K562 (cell line): ENCODE data around the gene SOCS7. TPM values are rescaled to one million over a fixed set of nuclear protein-coding genes. Genes with fewer than 3 reads are reported as not detected.

Source experiments
- CHD7 ChIP-seq: fragments of 200-600 bp; sonication (generic); IDR thresholded peaks from one replicate; pipeline ENCODE4 v1.6.1; 2012; ENCODE audit warnings: mild to moderate bottlenecking, low read depth, low read length, inconsistent platforms
- SAP30 ChIP-seq: fragments of 200-600 bp; sonication (generic); IDR thresholded peaks from 2 replicates; pipeline ENCODE4 v1.6.1; 2012; ENCODE audit warnings: borderline replicate concordance, low read depth, mild to moderate bottlenecking, moderate library complexity, low read length, control low read depth, inconsistent platforms; ENCODE audit not compliant: insufficient read depth, poor library complexity, severe bottlenecking
- TCF3 ChIP-seq: sonication (generic); formaldehyde crosslinking; IDR thresholded peaks from 2 replicates; pipeline ENCODE4 v1.4.0; 2020; ENCODE audit warnings: mild to moderate bottlenecking, missing genetic modification reagents
- polyA plus RNA-seq, 8 experiments: library from polyadenylated mRNA; depleted of rRNA in 4 of 8; stranded (reverse) in 5 of 8; unstranded in 3 of 8; fragments of >200 nt; fragmentation: Nextera tagmentation in 2 of 8; fragmentation: Illumina TruSeq in 1 of 8; extraction: Ambion mirVana in 2 of 8; extraction: Trizol in 1 of 8; gene quantifications; 2 replicates each; pipeline versions ENCODE4 v1.2.1 to v1.2.3, GENCODE V29; 2011 to 2014; ENCODE audit warnings: inconsistent platforms in 1 of 8, missing spikeins in 1 of 8
- total RNA-seq, 7 experiments: library from RNA; depleted of rRNA in 6 of 7; stranded (reverse); fragments of >200 nt in 6 of 7; fragmentation: Illumina TruSeq in 2 of 7; extraction: Trizol in 2 of 7; gene quantifications; 2 replicates each; pipeline versions ENCODE4 v1.2.1 to v1.2.3, GENCODE V29; 2011 to 2021; ENCODE audit warnings: low replicate concordance in 1 of 7

SOCS7 gene
- total and polyA plus RNA-seq, 9 of the 15 experiments (the other 6 are each of a cell fraction or from before 2014, with no cell fraction given): 0.94 to 14.5 (median 8.2) TPM

- TF ChIP-seq CHD7: no peak
- no peak for TF ChIP-seq SAP30
- no peak for TF ChIP-seq TCF3
Measured at GRCh38 chr17:38430316-38430715, 78.7 kb downstream of the SOCS7 start (continued).
